Epithelial cell of esophagus (primary cell): ENCODE results near the gene TCEA3.

Source experiments
- DNase-seq: peaks from one replicate; pipeline ENCODE4 v3.0.0; 2010; ENCODE audit warnings: low read depth
- H3K4me3 ChIP-seq: 2 replicates; pipeline ENCODE4 v1.5.1; 2011; ENCODE audit warnings: mild to moderate bottlenecking, low read length, control low read depth
- TF ChIP-seq, protein P1 (sequence below): IDR thresholded peaks from 2 replicates; pipeline ENCODE4 v1.5.1; 2011; ENCODE audit warnings: low read depth, mild to moderate bottlenecking, low read length, control low read depth, inconsistent platforms; ENCODE audit not compliant: insufficient read depth; ENCODE audit errors: missing control alignments

Gene TCEA3

DNA sequence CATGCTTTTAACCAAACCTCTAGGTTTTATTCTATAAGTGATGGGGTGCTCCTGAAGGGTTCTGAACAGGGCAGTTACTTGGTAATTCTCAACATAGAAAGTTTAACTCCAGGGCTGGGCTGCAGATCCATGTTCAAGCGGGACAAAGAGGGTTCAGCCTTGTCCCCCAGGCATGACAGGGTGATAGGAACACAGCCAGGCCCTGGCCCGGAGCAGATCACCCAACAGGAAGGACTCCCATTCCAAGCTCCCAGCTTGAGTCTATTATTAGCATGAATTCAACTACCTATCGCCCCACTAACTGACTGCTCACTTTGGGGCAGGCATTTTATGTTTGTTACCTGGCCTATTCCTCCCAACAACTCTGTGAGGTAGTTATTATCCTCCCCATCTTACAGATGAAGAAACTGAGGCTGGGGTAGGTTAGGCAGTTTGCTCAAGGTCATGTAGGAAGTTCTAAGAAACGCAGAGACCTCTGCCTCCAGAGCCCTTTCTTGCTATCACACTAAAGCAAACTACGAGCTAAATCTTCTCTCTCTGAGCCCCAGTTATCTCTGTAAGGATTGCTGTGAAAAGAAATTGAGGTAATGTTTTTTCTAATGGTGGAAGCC, 44.9 kb upstream of the TCEA3 start:
- no peak overlapping the region for H3K4me3 ChIP-seq
- TF ChIP-seq, protein P1, sequence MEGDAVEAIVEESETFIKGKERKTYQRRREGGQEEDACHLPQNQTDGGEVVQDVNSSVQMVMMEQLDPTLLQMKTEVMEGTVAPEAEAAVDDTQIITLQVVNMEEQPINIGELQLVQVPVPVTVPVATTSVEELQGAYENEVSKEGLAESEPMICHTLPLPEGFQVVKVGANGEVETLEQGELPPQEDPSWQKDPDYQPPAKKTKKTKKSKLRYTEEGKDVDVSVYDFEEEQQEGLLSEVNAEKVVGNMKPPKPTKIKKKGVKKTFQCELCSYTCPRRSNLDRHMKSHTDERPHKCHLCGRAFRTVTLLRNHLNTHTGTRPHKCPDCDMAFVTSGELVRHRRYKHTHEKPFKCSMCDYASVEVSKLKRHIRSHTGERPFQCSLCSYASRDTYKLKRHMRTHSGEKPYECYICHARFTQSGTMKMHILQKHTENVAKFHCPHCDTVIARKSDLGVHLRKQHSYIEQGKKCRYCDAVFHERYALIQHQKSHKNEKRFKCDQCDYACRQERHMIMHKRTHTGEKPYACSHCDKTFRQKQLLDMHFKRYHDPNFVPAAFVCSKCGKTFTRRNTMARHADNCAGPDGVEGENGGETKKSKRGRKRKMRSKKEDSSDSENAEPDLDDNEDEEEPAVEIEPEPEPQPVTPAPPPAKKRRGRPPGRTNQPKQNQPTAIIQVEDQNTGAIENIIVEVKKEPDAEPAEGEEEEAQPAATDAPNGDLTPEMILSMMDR, result no peak
- DNase-seq, result no peak

DNA sequence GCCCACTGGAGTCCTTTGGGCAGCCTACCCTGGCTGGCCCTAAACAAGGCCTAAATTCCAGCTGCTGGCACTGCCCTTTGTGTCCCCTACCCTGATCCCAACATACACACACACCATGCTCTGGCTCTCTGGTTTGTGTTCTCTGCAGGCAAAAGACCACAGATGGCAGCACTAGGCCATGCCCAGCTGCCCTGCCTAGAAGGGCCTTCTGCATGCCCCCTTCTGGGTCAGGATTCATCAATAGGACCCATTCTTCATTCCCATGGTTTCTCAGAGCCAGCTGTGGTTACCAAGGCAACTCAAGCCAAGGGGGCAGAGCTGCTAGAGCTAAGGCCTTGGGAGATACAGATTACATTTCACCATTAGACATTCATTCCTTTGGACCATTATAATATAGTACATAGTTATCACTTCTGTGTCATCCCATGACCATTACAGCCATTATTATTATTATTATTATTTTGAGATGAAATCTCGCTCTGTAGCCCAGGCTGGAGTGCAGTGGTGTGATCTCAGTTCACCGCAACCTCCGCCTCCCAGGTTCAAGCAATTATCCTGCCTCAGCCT, 42.0 kb upstream of the TCEA3 start:
- no peak overlapping the region for H3K4me3 ChIP-seq
- TF ChIP-seq, protein P1, result no peak
- DNase-seq, result no peak

DNA sequence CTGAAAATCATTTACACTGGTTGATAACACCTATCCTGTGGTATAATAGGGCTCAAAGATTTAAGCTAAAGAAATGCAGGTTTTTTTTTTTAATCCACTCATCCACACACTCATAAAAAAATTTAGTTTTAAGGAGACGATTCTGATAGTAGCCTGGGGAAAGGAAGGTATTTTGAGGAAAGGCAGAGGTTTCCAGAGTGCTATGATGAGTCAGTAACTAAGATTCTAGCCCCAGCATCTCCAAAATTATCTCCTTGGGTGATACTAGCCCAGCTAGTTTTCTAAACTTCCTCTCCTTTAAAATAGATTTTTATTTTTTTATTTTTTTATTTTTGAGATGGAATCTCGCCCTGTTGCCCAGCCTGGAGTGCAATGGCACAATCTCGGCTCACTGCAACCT, 38.7 kb upstream of the TCEA3 start:
- TF ChIP-seq, protein P1, result no peak
- H3K4me3 ChIP-seq, result no peak overlapping the region
- no peak for DNase-seq

DNA sequence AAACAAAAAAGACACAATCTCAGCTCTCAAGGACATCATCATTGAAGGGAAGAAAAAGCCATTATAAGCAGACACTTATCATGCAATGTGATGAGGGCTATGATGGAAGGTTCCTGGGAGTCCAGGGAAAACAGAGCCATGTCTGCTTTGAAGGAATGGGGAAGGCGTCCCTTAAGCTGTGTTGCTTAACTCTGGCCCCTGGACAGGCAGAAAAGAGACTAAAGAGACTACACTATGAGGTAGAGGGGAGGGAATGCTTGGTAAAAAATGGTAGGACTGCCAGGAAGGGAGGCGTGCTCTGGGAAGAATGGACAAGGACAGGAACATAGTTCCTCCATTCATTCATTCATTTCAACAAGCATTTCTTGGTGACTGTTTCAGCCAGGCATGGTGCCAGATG, 38.2 kb upstream of the TCEA3 start:
- DNase-seq, result no peak
- H3K4me3 ChIP-seq, result no peak overlapping the region
- TF ChIP-seq, protein P1, result no peak

DNA sequence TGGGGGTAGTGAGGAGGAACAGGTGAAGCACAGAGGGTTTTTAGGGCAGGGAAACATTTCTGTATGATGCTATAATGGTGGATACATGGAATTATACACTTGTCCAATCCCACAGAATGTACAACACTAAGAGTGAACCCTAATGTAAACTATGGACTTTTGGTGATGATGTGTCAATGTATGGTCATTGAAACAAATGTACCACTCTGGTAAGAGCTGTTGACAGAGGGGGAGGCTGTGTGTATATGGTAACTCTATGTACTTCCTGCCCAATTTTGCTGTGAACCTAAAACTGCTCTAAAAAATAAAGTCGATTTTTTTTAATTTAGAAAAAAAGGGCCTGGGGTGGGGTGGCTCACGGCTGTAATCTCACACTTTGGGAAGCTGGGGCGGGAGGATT, 36.5 kb upstream of the TCEA3 start:
- H3K4me3 ChIP-seq, result no peak overlapping the region
- DNase-seq, result no peak
- TF ChIP-seq, protein P1, result no peak

DNA sequence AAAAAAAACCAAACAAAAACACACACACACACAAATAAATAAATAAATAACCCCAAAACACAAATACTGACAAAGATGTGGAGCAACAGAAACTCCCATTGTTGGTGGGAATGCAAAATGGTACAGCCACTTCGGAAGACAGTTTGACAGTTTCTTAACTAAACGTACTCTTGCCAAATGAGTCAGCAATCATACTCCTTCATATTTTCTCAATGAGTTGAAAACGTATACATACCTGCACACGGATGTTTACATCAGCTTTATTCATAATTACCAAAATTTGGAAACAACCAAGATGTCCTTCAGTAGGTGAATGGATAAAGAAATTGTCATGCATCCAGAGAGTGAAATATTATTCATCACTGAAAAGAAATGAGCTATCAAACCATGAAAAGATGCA, 36.0 kb upstream of the TCEA3 start:
- TF ChIP-seq, protein P1, result no peak
- peak; percentile 81 for DNase-seq
- no peak overlapping the region for H3K4me3 ChIP-seq

DNA sequence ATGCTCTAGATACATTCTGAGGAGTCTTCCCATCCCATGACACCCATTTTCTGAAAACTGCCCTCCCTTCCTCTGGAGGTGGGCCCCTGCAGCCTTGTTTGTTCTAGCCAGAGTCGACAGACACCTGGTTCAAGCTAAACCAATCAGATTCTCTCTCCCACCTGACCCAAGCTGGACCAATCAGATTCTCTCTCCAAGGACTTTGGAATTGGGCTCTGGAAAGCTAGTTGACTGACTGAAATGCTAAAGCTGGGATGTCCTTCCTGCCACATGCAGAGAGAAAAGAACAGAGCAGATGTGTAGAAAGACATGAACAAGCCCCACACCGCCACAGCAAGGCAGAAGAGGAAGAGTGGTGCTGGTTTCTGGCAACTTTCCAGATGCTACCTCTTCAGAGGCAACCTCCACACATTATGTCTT, 34.8 kb upstream of the TCEA3 start:
- TF ChIP-seq, protein P1, result no peak
- H3K4me3 ChIP-seq, result no peak overlapping the region
- DNase-seq, result no peak
